Esophagus squamous epithelium (tissue), 4 donors: ENCODE measurements around the gene RCOR1.

Experiments
- CTCF ChIP-seq, 6 experiments: fragments of 450-650 bp in 4 of 6; fragments of 200-600 bp in 2 of 6; sonication (generic) in 2 of 6; IDR thresholded peaks; one replicate each; pipeline ENCODE4 v1.5.1; 2016 to 2019; ENCODE audit warnings: antibody characterized with exemption in 6 of 6, mild to moderate bottlenecking in 4 of 6, moderate library complexity in 4 of 6
- POLR2A ChIP-seq, 4 donors: fragments of 450-650 bp; IDR thresholded peaks; one replicate each; pipeline ENCODE4 v1.6.1; 2017; ENCODE audit warnings: antibody characterized with exemption in 4 of 4, mild to moderate bottlenecking in 4 of 4, moderate library complexity in 3 of 4

- TF ChIP-seq CTCF (IDR thresholded peaks at IDR 0.05): no peak
- TF ChIP-seq POLR2A (IDR thresholded peaks at IDR 0.05): no peak
These were observed 54.2 kb downstream of the RCOR1 start for GRCh38 chr14:102646615-102647014.
